Prostate gland (tissue), 2 donors: Measurements from ENCODE around the gene GRK1.

Experiments
- POLR2A ChIP-seq: fragments of 450-650 bp; IDR thresholded peaks from one replicate; pipeline ENCODE4 v1.6.1; 2016; ENCODE audit warnings: antibody characterized with exemption, mild to moderate bottlenecking
- TF ChIP-seq, protein P1 (sequence below), 4 experiments: fragments of 200-600 bp in 2 of 4; fragments of 450-650 bp in 2 of 4; sonication (generic) in 2 of 4; IDR thresholded peaks; 1 replicate in 3 of 4; 2 replicates in 1 of 4; pipeline ENCODE4 v1.5.1; 2016 to 2019; ENCODE audit warnings: antibody characterized with exemption in 4 of 4, mild to moderate bottlenecking in 2 of 4, moderate library complexity in 2 of 4

DNA sequence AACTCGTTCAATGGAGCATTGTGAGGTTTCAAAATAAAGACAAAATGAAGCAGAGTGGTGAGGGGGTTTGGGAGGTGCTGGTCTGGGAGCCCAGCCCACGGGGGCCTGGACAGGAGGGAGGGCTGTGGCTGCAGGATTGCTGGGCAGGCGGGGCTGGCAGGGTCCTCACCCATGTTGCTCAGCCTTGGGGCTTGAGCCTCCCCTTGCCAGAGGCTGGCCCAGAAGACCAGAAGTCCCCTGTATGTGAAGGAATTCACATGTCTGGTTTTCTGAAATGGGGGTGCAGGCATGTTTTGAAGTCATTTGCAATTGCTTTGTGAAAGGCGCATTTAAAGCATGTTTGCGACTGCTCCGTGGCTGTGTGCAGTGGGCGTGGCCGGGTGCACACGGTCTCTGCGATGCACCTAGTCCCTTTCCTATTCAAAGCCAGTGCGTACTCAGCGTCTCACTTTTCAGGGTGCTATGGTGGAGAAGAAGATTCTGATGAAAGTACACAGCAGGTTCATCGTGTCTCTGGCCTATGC lies 2.3 kb downstream of the GRK1 start:
- TF ChIP-seq, protein P1, sequence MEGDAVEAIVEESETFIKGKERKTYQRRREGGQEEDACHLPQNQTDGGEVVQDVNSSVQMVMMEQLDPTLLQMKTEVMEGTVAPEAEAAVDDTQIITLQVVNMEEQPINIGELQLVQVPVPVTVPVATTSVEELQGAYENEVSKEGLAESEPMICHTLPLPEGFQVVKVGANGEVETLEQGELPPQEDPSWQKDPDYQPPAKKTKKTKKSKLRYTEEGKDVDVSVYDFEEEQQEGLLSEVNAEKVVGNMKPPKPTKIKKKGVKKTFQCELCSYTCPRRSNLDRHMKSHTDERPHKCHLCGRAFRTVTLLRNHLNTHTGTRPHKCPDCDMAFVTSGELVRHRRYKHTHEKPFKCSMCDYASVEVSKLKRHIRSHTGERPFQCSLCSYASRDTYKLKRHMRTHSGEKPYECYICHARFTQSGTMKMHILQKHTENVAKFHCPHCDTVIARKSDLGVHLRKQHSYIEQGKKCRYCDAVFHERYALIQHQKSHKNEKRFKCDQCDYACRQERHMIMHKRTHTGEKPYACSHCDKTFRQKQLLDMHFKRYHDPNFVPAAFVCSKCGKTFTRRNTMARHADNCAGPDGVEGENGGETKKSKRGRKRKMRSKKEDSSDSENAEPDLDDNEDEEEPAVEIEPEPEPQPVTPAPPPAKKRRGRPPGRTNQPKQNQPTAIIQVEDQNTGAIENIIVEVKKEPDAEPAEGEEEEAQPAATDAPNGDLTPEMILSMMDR (IDR thresholded peaks at IDR 0.05): no peak
- no peak for TF ChIP-seq POLR2A
